ENCODE measurements around the gene NAA10.
A peak's percentile ranks its signal among the peaks of the same experiment; 100 is the strongest.

NAA10 gene

DNA sequence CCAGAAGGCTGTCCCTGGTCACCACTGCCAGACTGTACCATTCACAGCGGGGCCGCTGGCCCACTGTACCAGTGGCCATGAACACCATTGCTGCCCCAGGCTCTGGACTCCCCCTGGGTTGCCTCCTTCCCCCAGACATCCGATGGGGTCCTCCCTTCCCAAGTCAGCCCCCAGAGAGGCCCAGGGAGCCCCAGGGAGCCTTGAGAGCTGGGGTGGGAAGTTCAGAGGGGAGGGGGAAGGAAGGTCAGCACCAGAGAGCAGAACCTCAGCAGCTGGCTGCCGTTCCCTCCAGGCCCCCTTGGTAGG lies 8.3 kb downstream of the NAA10 start:
- Histone ChIP-seq H3K4me1 (ENCODE audit: control insufficient read depth, insufficient read depth, low read length) (peaks cover 40% of the 10 kb centered on the region), H3K27me3 (ENCODE audit: control insufficient read depth, insufficient read depth, low read length) (no peaks in the 10 kb centered on the region), H3K27ac (ENCODE audit: low read depth, low read length) (peak overlapping the region; percentile 86; the same call in 1 of the 2 replicates), H3K9ac (ENCODE audit: low read length) (peak overlapping the region; percentile 95), H3K9me3 (ENCODE audit: control insufficient read depth, insufficient read depth, low read depth, low read length) (peaks cover 7% of the 10 kb centered on the region; the same call in 1 of the 2 replicates), H3K36me3 (ENCODE audit: control insufficient read depth, insufficient read depth, low read length) (peaks cover 26% of the 10 kb centered on the region), H3K4me3 (ENCODE audit: low read depth, low read length) (peak overlapping the region; percentile 80)

DNA sequence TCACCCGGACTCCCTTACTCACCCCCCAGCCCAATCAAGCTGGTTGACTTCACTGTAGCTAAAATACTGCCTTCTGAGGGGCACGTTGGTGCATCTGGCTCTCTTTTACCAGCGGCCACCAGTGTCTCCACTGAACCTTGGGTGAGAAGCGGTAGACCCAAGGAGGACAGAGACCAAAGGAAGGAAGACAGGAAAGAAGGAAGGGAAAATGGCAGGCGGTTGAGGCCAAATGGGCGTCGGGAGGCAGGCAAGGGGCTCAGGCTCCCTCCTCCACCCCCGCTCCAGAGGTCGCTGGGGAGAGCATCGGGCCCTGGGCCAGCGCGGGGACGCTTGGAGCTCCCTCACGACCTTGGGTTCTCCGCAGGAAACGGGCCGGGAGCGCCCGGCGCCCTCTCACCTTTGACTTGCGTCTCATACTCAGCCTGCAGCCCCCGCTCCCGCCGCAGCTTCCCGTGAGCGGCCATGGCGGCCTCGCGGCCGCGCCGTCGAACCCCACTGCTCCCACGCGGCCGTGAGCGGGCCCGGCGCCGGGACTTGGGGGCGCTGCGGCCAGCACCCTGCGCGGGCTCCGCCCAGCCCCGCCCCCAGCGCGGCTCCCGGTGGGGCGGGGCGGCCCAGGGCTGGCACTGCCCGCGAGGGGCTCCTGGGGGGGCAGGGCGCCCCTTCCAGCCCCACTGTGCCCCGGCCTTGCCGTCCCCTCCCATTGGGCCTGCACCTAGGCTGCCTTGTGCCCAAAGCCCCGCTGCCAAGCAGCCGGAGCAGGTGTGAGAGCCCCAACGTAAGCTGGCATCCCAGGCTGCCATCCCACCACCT lies 8.9 kb downstream of the NAA10 start, which contains the start of gene ARHGAP4:
ARHGAP4 (minus strand) TSS at position 526 of the 813 bp plus-strand sequence; CDS start at position 464, 62 bp downstream.
- Histone ChIP-seq H3K4me1 (ENCODE audit: control insufficient read depth, insufficient read depth, low read length) (peaks cover 40% of the 10 kb centered on the region), H3K36me3 (ENCODE audit: control insufficient read depth, insufficient read depth, low read length) (peaks cover 20% of the 10 kb centered on the region), H3K9ac (ENCODE audit: low read length) (peak within 1 kb of the TSS; percentile 95), H3K4me3 (ENCODE audit: low read depth, low read length) (peak within 1 kb of the TSS; percentile 80), H3K27me3 (ENCODE audit: control insufficient read depth, insufficient read depth, low read length) (no peaks in the 10 kb centered on the region), H3K9me3 (ENCODE audit: control insufficient read depth, insufficient read depth, low read depth, low read length) (peaks cover 5% of the 10 kb centered on the region; the same call in 1 of the 2 replicates), H3K27ac (ENCODE audit: low read depth, low read length) (peak within 1 kb of the TSS; percentile 86; the same call in 1 of the 2 replicates)

DNA sequence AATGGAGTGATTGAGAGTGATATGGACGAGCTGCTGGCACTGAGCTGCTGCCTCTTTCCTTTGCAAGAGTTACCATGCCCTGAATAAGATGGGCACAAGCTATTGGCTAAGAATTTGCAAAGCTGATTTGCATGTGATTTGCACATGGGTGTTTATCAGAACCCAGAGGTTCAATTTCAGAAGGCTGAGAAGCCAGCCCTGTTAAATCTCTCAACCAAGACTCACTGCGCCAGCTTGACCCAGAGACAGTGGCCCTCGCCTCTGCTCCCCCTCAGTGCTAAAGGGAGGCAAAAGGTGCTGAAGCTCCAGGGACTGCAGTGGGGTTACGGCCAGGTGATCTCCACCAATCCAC lies 9.5 kb downstream of the NAA10 start:
- H3K36me3 ChIP-seq (ENCODE audit: control insufficient read depth, insufficient read depth, low read length): peaks cover 20% of the 10 kb centered on the region
- H3K4me3 ChIP-seq (ENCODE audit: low read depth, low read length): peak overlapping the region; percentile 66
- H3K4me1 ChIP-seq (ENCODE audit: control insufficient read depth, insufficient read depth, low read length): peaks cover 40% of the 10 kb centered on the region
- H3K27me3 ChIP-seq (ENCODE audit: control insufficient read depth, insufficient read depth, low read length): no peaks in the 10 kb centered on the region
- no peak overlapping the region; the same call in 1 of the 2 replicates for H3K27ac ChIP-seq (ENCODE audit: low read depth, low read length)
- H3K9me3 ChIP-seq (ENCODE audit: control insufficient read depth, insufficient read depth, low read depth, low read length): peaks cover 11% of the 10 kb centered on the region; the same call in 1 of the 2 replicates
- H3K9ac ChIP-seq (ENCODE audit: low read length): peak overlapping the region; percentile 95

DNA sequence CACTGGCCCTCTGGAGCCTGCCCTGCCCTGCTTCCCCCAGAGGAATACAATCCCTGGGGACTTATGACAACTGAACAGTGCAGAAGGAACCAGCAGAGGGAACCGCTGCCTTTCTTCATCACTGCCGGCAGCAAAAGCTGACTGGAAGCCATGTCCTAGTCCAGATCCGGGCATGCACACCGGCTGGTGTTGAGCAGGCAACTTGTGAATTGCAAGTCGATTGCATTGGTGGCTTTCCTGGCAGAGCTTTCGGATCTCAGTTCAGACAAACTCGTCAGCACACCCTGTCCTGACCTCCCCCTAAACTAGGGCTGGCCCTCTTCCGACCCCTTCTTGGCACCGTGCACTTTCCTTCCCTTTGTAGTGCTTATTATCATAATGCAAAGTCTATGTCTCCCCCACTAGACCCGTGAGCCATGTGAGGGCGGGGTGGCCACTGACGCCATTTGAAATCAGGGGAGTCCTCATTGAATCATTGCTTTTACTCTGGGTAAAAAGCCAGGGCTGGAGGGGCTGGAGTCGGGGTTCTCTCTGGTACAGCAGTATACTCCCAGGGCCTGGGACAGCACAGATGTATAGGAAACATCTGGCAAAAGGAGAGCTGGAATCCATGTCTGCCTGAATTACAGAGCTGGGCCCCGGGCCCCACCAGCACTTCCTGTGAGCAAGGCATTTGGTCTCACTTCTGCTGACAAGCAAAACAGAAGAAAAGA lies 10.5 kb downstream of the NAA10 start:
- no peak overlapping the region for H3K27ac ChIP-seq (ENCODE audit: low read depth, low read length)

DNA sequence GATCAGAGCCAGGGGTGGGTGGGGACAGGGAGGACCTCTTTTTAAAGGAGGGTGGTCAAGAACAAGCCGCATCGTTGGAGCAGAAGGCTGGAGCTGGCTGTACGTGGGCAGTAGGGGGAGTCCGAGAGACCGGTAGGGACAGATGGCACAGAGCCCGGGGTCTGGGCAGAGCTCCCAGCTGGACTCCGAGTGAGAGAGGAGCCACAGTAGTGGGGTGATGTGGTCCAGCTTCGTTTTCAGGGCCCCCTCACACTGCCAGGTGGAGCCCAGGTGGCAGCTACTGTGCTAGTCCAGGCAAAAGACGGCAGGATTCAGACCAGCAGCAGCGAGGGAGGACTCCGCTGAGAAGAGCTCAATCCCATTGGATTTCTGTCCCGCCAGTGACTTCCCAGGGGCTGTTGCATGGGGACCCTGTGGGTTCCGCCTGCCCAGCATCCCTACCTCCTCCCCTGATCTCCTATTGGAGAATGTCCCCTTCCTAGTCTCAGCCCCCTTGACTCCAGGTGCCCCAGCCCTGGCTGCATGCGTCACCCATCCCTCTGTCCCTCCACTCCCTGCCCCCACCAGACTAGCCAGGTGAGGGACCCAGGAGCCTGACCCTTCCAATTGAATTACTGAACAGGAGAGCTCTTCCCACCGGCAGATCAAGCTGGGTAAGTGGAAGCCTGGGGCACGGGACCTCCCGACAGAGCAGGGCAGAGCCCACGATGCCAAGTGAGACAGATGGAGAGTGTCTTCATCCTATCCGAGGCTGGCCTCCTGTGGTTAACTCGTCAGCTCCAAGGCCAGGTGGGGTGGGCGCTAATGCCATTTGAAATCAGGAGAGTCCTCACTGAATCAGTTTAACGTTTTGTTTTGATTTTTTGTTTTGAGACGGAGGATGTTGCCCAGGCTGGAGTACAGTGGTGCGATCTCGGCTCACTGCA lies 11.6 kb downstream of the NAA10 start:
- peaks cover 24% of the 10 kb centered on the region for H3K36me3 ChIP-seq (ENCODE audit: control insufficient read depth, insufficient read depth, low read length)

More for the DNA sequence above, 10.5 kb downstream of the NAA10 start:
- peaks cover 17% of the 10 kb centered on the region for H3K36me3 ChIP-seq (ENCODE audit: control insufficient read depth, insufficient read depth, low read length)
- H3K9ac ChIP-seq (ENCODE audit: low read length): peak overlapping the region; percentile 27
- H3K27me3 ChIP-seq (ENCODE audit: control insufficient read depth, insufficient read depth, low read length): no peaks in the 10 kb centered on the region
- peaks cover 10% of the 10 kb centered on the region; the same call in 1 of the 2 replicates for H3K9me3 ChIP-seq (ENCODE audit: control insufficient read depth, insufficient read depth, low read depth, low read length)
- peaks cover 40% of the 10 kb centered on the region for H3K4me1 ChIP-seq (ENCODE audit: control insufficient read depth, insufficient read depth, low read length)
- H3K4me3 ChIP-seq (ENCODE audit: low read depth, low read length): no peak overlapping the region

DNA sequence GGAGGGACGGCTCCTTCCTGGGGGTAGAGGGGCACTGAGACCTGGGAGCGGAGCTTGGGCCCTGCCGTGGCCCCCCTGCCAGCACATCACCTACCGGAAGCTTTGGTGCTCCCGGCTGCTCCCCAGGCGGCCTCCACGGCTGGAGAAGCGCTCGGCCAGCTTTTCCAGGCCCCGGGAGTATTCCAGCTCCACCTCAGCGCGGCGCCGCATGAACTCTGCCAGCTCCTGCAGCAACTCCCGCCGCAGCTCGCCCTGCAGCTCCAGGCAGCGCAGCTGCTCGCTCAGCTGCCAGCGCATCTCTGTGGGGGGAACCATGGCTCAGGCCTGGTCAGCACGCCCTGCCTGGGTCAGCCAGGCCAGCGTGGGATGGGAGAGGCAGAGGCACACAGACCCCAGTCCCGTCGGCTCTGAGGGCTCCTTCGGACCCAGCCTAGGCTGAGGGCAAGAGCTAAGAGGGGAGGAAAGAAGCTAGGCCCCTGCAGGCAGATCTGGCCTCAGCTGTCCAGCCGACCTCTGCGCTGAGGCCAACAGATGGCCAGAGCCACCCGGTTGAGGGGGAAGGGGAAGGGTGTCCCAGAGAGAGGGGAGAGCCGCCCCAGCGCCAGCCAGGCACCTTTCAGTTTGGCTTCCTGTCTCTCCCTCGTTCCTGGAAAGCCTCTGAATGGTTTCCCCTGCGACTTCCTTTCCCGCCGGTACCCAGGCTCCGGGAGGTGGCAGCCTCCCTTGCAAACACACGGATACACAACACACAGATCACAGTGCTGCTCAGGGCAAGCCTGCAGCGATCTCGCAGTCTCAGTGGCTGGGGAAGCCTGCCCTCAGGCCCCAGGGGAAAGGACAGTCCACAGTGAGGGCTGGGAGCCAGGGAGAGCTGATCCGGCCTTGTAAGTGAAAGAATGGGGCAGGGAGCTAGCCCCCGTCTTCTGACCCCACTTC lies 13.1 kb downstream of the NAA10 start:
- peaks cover 32% of the 10 kb centered on the region for H3K36me3 ChIP-seq (ENCODE audit: control insufficient read depth, insufficient read depth, low read length)
- no peaks in the 10 kb centered on the region for H3K27me3 ChIP-seq (ENCODE audit: control insufficient read depth, insufficient read depth, low read length)
- peaks cover 33% of the 10 kb centered on the region; the same call in 1 of the 2 replicates for H3K4me1 ChIP-seq (ENCODE audit: control insufficient read depth, insufficient read depth, low read length)
- H3K27ac ChIP-seq (ENCODE audit: low read depth, low read length): no peak overlapping the region
- no peak overlapping the region for H3K4me3 ChIP-seq (ENCODE audit: low read depth, low read length)
- peaks cover 21% of the 10 kb centered on the region; the same call in 1 of the 2 replicates for H3K9me3 ChIP-seq (ENCODE audit: control insufficient read depth, insufficient read depth, low read depth, low read length)
- no peak overlapping the region for H3K9ac ChIP-seq (ENCODE audit: low read length)

More for the DNA sequence above, 11.6 kb downstream of the NAA10 start:
- no peaks in the 10 kb centered on the region for H3K27me3 ChIP-seq (ENCODE audit: control insufficient read depth, insufficient read depth, low read length)
- peaks cover 40% of the 10 kb centered on the region for H3K4me1 ChIP-seq (ENCODE audit: control insufficient read depth, insufficient read depth, low read length)
- H3K27ac ChIP-seq (ENCODE audit: low read depth, low read length): no peak overlapping the region
- no peak overlapping the region for H3K9ac ChIP-seq (ENCODE audit: low read length)
- H3K4me3 ChIP-seq (ENCODE audit: low read depth, low read length): no peak overlapping the region
- peaks cover 18% of the 10 kb centered on the region; the same call in 1 of the 2 replicates for H3K9me3 ChIP-seq (ENCODE audit: control insufficient read depth, insufficient read depth, low read depth, low read length)

DNA sequence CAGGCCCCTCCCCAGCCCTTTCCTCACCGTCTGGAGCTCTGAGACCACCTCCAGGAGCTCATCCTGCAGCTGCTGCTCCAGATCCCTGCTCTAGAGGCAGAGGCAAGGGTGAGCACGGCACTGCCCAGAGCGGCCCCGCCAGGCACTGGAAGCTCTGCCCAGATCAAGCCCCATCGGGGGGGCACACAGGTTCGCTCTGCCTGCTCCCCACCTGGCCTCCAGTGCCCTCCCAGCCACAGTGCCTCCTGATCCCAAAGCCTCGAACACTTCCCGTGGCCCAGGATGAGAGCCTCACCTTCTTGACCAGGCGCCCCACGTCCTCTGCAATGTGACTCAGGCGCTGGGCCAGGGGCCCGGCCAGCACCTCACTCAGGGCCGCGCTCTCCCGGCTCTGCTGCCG lies 13.8 kb downstream of the NAA10 start:
- peaks cover 28% of the 10 kb centered on the region; the same call in 1 of the 2 replicates for H3K4me1 ChIP-seq (ENCODE audit: control insufficient read depth, insufficient read depth, low read length)
- H3K27ac ChIP-seq (ENCODE audit: low read depth, low read length): no peak overlapping the region
- peaks cover 32% of the 10 kb centered on the region for H3K36me3 ChIP-seq (ENCODE audit: control insufficient read depth, insufficient read depth, low read length)
- H3K27me3 ChIP-seq (ENCODE audit: control insufficient read depth, insufficient read depth, low read length): no peaks in the 10 kb centered on the region
- H3K9me3 ChIP-seq (ENCODE audit: control insufficient read depth, insufficient read depth, low read depth, low read length): peaks cover 21% of the 10 kb centered on the region; the same call in 1 of the 2 replicates
- no peak overlapping the region for H3K9ac ChIP-seq (ENCODE audit: low read length)
- H3K4me3 ChIP-seq (ENCODE audit: low read depth, low read length): no peak overlapping the region

DNA sequence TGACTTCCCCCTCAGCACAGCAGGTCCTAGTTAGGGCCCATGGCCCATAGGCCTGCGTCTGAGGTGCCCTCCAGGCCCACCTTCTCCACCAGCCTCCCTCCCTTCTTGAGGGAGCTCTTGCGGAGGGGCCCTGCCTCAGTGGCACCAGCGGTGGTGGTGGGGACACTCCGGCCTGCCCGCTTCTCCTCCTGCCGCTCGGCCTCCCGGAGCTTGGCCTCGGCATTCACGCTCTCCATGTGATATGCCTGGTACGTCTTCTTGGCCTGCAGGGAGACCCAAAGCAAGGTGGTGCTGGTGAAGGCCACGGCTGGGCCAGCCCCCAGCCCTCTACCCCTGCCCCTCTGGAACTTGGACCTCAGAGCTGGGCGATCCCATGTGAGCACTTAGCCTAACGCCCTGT lies 14.3 kb downstream of the NAA10 start:
- Histone ChIP-seq H3K4me3 (ENCODE audit: low read depth, low read length) (no peak overlapping the region), H3K9ac (ENCODE audit: low read length) (no peak overlapping the region), H3K9me3 (ENCODE audit: control insufficient read depth, insufficient read depth, low read depth, low read length) (peaks cover 21% of the 10 kb centered on the region; the same call in 1 of the 2 replicates), H3K27me3 (ENCODE audit: control insufficient read depth, insufficient read depth, low read length) (no peaks in the 10 kb centered on the region), H3K4me1 (ENCODE audit: control insufficient read depth, insufficient read depth, low read length) (peaks cover 26% of the 10 kb centered on the region; the same call in 1 of the 2 replicates), H3K36me3 (ENCODE audit: control insufficient read depth, insufficient read depth, low read length) (peaks cover 32% of the 10 kb centered on the region), H3K27ac (ENCODE audit: low read depth, low read length) (no peak overlapping the region)

DNA sequence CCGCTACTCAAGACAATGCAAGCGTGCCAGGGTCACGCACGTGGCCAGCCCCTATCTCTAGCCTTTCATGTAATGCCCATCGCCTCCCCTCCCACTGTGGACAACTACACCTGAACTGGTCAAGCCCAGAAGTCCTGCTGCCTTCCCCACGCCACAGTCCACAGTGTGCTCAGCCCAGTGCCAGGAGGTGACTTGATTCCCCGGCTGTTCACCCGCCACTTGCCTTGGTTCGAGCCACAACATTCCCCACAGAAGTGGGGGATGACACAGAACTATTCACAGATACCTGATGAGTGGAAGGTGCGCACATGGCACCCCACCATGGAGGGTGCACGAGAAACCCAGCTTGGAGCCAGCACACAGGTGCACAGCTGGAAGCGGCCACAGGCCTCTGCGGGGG lies 15.6 kb downstream of the NAA10 start:
- H3K9me3 ChIP-seq (ENCODE audit: control insufficient read depth, insufficient read depth, low read depth, low read length): peaks cover 21% of the 10 kb centered on the region; the same call in 1 of the 2 replicates
- no peaks in the 10 kb centered on the region for H3K27me3 ChIP-seq (ENCODE audit: control insufficient read depth, insufficient read depth, low read length)
- H3K27ac ChIP-seq (ENCODE audit: low read depth, low read length): no peak overlapping the region
- H3K36me3 ChIP-seq (ENCODE audit: control insufficient read depth, insufficient read depth, low read length): peaks cover 35% of the 10 kb centered on the region
- H3K9ac ChIP-seq (ENCODE audit: low read length): no peak overlapping the region
- no peak overlapping the region for H3K4me3 ChIP-seq (ENCODE audit: low read depth, low read length)
- H3K4me1 ChIP-seq (ENCODE audit: control insufficient read depth, insufficient read depth, low read length): peaks cover 13% of the 10 kb centered on the region; the same call in 1 of the 2 replicates
